Parathyroid adenoma (tissue), 2 donors: ENCODE measurements around the gene MBOAT7.

Experiments
- H2AFZ ChIP-seq: fragments of 300-600 bp; sonication (generic); one replicate; pipeline ENCODE4 v1.7.0; 2017; ENCODE audit warnings: antibody characterized with exemption, mild to moderate bottlenecking
- H3K27ac ChIP-seq: fragments of 300-600 bp; sonication (generic); one replicate; pipeline ENCODE4 v1.7.0; 2017
- H3K27me3 ChIP-seq: fragments of 300-600 bp; sonication (generic); one replicate; pipeline ENCODE4 v1.7.0; 2017; ENCODE audit warnings: low read length; ENCODE audit not compliant: control insufficient read depth, insufficient read depth
- H3K36me3 ChIP-seq: fragments of 300-600 bp; sonication (generic); one replicate; pipeline ENCODE4 v1.7.0; 2017; ENCODE audit warnings: low read length; ENCODE audit not compliant: control insufficient read depth, insufficient read depth
- H3K4me1 ChIP-seq: fragments of 300-600 bp; sonication (generic); one replicate; pipeline ENCODE4 v1.7.0; 2017; ENCODE audit warnings: control low read depth
- H3K4me2 ChIP-seq: fragments of 300-600 bp; sonication (generic); one replicate; pipeline ENCODE4 v1.7.0; 2017; ENCODE audit warnings: low read length
- H3K4me3 ChIP-seq: fragments of 300-600 bp; sonication (generic); one replicate; pipeline ENCODE4 v1.7.0; 2017; ENCODE audit warnings: low read depth, low read length
- H3K79me2 ChIP-seq: fragments of 300-600 bp; sonication (generic); one replicate; pipeline ENCODE4 v1.7.0; 2017; ENCODE audit warnings: control low read depth
- H3K9ac ChIP-seq: fragments of 300-600 bp; sonication (generic); one replicate; pipeline ENCODE4 v1.7.0; 2017; ENCODE audit warnings: mild to moderate bottlenecking
- H3K9me3 ChIP-seq: fragments of 300-600 bp; sonication (generic); one replicate; pipeline ENCODE4 v1.7.0; 2017; ENCODE audit warnings: low read length; ENCODE audit not compliant: control insufficient read depth
- CTCF ChIP-seq: fragments of 300-600 bp; sonication (generic); IDR thresholded peaks from one replicate; pipeline ENCODE4 v1.7.0; 2017; ENCODE audit warnings: antibody characterized with exemption, mild to moderate bottlenecking
- donor health status: primary hyperparathyroidism.

MBOAT7 gene

GRCh38 chr19:54136864-54137698 is 52.3 kb downstream of the MBOAT7 start:
- H3K27ac ChIP-seq, result peak overlapping the region; percentile 92
- H3K4me1 ChIP-seq, result peaks cover 7% of the 10 kb centered on the region
- TF ChIP-seq CTCF, result no peak
- peak overlapping the region; percentile 95 for H3K4me2 ChIP-seq
- H3K9me3 ChIP-seq, result no peaks in the 10 kb centered on the region
- peaks cover 18% of the 10 kb centered on the region for H3K79me2 ChIP-seq
- H3K36me3 ChIP-seq, result no peaks in the 10 kb centered on the region
- H3K9ac ChIP-seq, result no peak overlapping the region
- peak overlapping the region; percentile 89 for H2AFZ ChIP-seq
- peak overlapping the region; percentile 85 for H3K4me3 ChIP-seq
- H3K27me3 ChIP-seq, result no peaks in the 10 kb centered on the region

GRCh38 chr19:54136086-54136863 is 53.1 kb downstream of the MBOAT7 start:
- peak overlapping the region; percentile 85 for H2AFZ ChIP-seq
- peak overlapping the region; percentile 62 for H3K4me3 ChIP-seq
- H3K4me1 ChIP-seq, result peaks cover 7% of the 10 kb centered on the region
- H3K27ac ChIP-seq, result peak overlapping the region; percentile 54
- TF ChIP-seq CTCF, result no peak
- H3K9ac ChIP-seq, result no peak overlapping the region
- no peaks in the 10 kb centered on the region for H3K27me3 ChIP-seq
- no peaks in the 10 kb centered on the region for H3K9me3 ChIP-seq
- peak overlapping the region; percentile 95 for H3K4me2 ChIP-seq
- no peaks in the 10 kb centered on the region for H3K36me3 ChIP-seq
- peaks cover 18% of the 10 kb centered on the region for H3K79me2 ChIP-seq

GRCh38 chr19:54133957-54134590 is 55.3 kb downstream of the MBOAT7 start:
- Histone ChIP-seq H2AFZ (no peak overlapping the region), H3K4me2 (no peak overlapping the region), H3K27ac (no peak overlapping the region), H3K9me3 (no peaks in the 10 kb centered on the region), H3K4me3 (no peak overlapping the region), H3K9ac (no peak overlapping the region), H3K4me1 (peaks cover 7% of the 10 kb centered on the region), H3K79me2 (peaks cover 2% of the 10 kb centered on the region), H3K36me3 (no peaks in the 10 kb centered on the region), H3K27me3 (no peaks in the 10 kb centered on the region)
- TF ChIP-seq CTCF, result no peak

- H3K9me3 ChIP-seq, result no peaks in the 10 kb centered on the region
Measured at GRCh38 chr19:54133312-54133956, 55.9 kb downstream of the MBOAT7 start.

More at GRCh38 chr19:54133312-54133956, 55.9 kb downstream of the MBOAT7 start:
- H3K27me3 ChIP-seq, result no peaks in the 10 kb centered on the region
- TF ChIP-seq CTCF, result no peak
- no peaks in the 10 kb centered on the region for H3K79me2 ChIP-seq
- no peak overlapping the region for H3K4me3 ChIP-seq
- H2AFZ ChIP-seq, result no peak overlapping the region
- H3K27ac ChIP-seq, result no peak overlapping the region
- H3K9ac ChIP-seq, result no peak overlapping the region
- peaks cover 7% of the 10 kb centered on the region for H3K4me1 ChIP-seq
- no peaks in the 10 kb centered on the region for H3K36me3 ChIP-seq
- no peak overlapping the region for H3K4me2 ChIP-seq
